ENCODE measurements around the gene PDLIM1.
"Not testable (repeated sequence)": the region's sequence is repeated elsewhere in the genome, so short reads cannot be mapped to it uniquely, and the experiment has no call there.

Gene PDLIM1

GRCh38 chr10:95214793-95215192 is 76.0 kb downstream of the PDLIM1 start:
- no peaks in the 10 kb centered on the region for H3K27me3 ChIP-seq (replicated peaks; ENCODE audit: control insufficient read depth, insufficient read depth, low read length)
- no peak for TF ChIP-seq CTCF (IDR thresholded peaks at IDR 0.05; ENCODE audit: insufficient read depth, low read length, poor library complexity, severe bottlenecking)
- DNase-seq (ENCODE audit: extremely low read depth, insufficient read length), result no peak
- no peaks in the 10 kb centered on the region; the same call in 1 of the 2 replicates for H3K36me3 ChIP-seq (ENCODE audit: control insufficient read depth, insufficient read depth, low read length)
- H3K4me3 ChIP-seq (replicated peaks; ENCODE audit: low read depth, low read length), result no peak overlapping the region

GRCh38 chr10:95214369-95214768 is 76.4 kb downstream of the PDLIM1 start:
- DNase-seq (ENCODE audit: extremely low read depth, insufficient read length), result no peak
- TF ChIP-seq CTCF (IDR thresholded peaks at IDR 0.05; ENCODE audit: insufficient read depth, low read length, poor library complexity, severe bottlenecking), result no peak
- Histone ChIP-seq H3K27me3 (replicated peaks; ENCODE audit: control insufficient read depth, insufficient read depth, low read length) (no peaks in the 10 kb centered on the region), H3K36me3 (ENCODE audit: control insufficient read depth, insufficient read depth, low read length) (no peaks in the 10 kb centered on the region; the same call in 1 of the 2 replicates), H3K4me3 (replicated peaks; ENCODE audit: low read depth, low read length) (no peak overlapping the region)

GRCh38 chr10:95211606-95212279 is 79.1 kb downstream of the PDLIM1 start:
- no peaks in the 10 kb centered on the region; the same call in 1 of the 2 replicates for H3K36me3 ChIP-seq (ENCODE audit: control insufficient read depth, insufficient read depth, low read length)

GRCh38 chr10:95209509-95210127 is 81.2 kb downstream of the PDLIM1 start:
- DNase-seq (ENCODE audit: extremely low read depth, insufficient read length), result no peak

More at GRCh38 chr10:95211606-95212279, 79.1 kb downstream of the PDLIM1 start:
- no peak overlapping the region for H3K4me3 ChIP-seq (replicated peaks; ENCODE audit: low read depth, low read length)
- H3K27me3 ChIP-seq (replicated peaks; ENCODE audit: control insufficient read depth, insufficient read depth, low read length), result no peaks in the 10 kb centered on the region
- TF ChIP-seq CTCF (IDR thresholded peaks at IDR 0.05; ENCODE audit: insufficient read depth, low read length, poor library complexity, severe bottlenecking), result no peak
- no peak for DNase-seq (ENCODE audit: extremely low read depth, insufficient read length)

GRCh38 chr10:95208702-95209391 is 82.0 kb downstream of the PDLIM1 start:
- peak; percentile 24 for TF ChIP-seq CTCF (IDR thresholded peaks at IDR 0.05; ENCODE audit: insufficient read depth, low read length, poor library complexity, severe bottlenecking)
- no peak for DNase-seq (ENCODE audit: extremely low read depth, insufficient read length)
- no peak overlapping the region for H3K4me3 ChIP-seq (replicated peaks; ENCODE audit: low read depth, low read length)
- H3K36me3 ChIP-seq (ENCODE audit: control insufficient read depth, insufficient read depth, low read length), result no peaks in the 10 kb centered on the region
- no peaks in the 10 kb centered on the region for H3K27me3 ChIP-seq (replicated peaks; ENCODE audit: control insufficient read depth, insufficient read depth, low read length)

More at GRCh38 chr10:95209509-95210127, 81.2 kb downstream of the PDLIM1 start:
- no peak for TF ChIP-seq CTCF (IDR thresholded peaks at IDR 0.05; ENCODE audit: insufficient read depth, low read length, poor library complexity, severe bottlenecking)
- Histone ChIP-seq H3K36me3 (ENCODE audit: control insufficient read depth, insufficient read depth, low read length) (no peaks in the 10 kb centered on the region), H3K4me3 (replicated peaks; ENCODE audit: low read depth, low read length) (no peak overlapping the region), H3K27me3 (replicated peaks; ENCODE audit: control insufficient read depth, insufficient read depth, low read length) (no peaks in the 10 kb centered on the region)

- not testable (repeated sequence) for DNase-seq (ENCODE audit: extremely low read depth, insufficient read length); H3K4me3 ChIP-seq (replicated peaks; ENCODE audit: low read depth, low read length); H3K36me3 ChIP-seq (ENCODE audit: control insufficient read depth, insufficient read depth, low read length); H3K27me3 ChIP-seq (replicated peaks; ENCODE audit: control insufficient read depth, insufficient read depth, low read length)
These were observed 87.9 kb downstream of the PDLIM1 start for GRCh38 chr10:95202865-95203264.
